ENCODE data around the gene OR6C65.
"Not testable (repeated sequence)": the region's sequence is repeated elsewhere in the genome, so short reads cannot be mapped to it uniquely, and the experiment has no call there.

OR6C65 gene

GRCh38 chr12:55413498-55414388 is 13.4 kb downstream of the OR6C65 start:
- not testable (repeated sequence) for H3K4me1 ChIP-seq (ENCODE audit: insufficient read depth, low read length); H3K36me3 ChIP-seq (ENCODE audit: insufficient read depth, low read length); H3K9me3 ChIP-seq (ENCODE audit: low read length); H3K4me3 ChIP-seq (ENCODE audit: low read depth in 1 of 2, low read length in 2 of 2); H3K27ac ChIP-seq (ENCODE audit: low read depth, low read length); H3K27me3 ChIP-seq (ENCODE audit: control insufficient read depth in 1 of 2, insufficient read depth in 2 of 2, low read length in 2 of 2); H3K9ac ChIP-seq (ENCODE audit: low read length)

GRCh38 chr12:55414396-55414823 is 14.1 kb downstream of the OR6C65 start:
- not testable (repeated sequence) for H3K9me3 ChIP-seq (ENCODE audit: low read length); H3K4me1 ChIP-seq (ENCODE audit: insufficient read depth, low read length); H3K27me3 ChIP-seq (ENCODE audit: control insufficient read depth in 1 of 2, insufficient read depth in 2 of 2, low read length in 2 of 2); H3K4me3 ChIP-seq (ENCODE audit: low read depth in 1 of 2, low read length in 2 of 2); H3K9ac ChIP-seq (ENCODE audit: low read length); H3K36me3 ChIP-seq (ENCODE audit: insufficient read depth, low read length); H3K27ac ChIP-seq (ENCODE audit: low read depth, low read length)

- not testable (repeated sequence) for H3K27me3 ChIP-seq (ENCODE audit: control insufficient read depth in 1 of 2, insufficient read depth in 2 of 2, low read length in 2 of 2); H3K4me3 ChIP-seq (ENCODE audit: low read depth in 1 of 2, low read length in 2 of 2); H3K4me1 ChIP-seq (ENCODE audit: insufficient read depth, low read length); H3K9ac ChIP-seq (ENCODE audit: low read length); H3K36me3 ChIP-seq (ENCODE audit: insufficient read depth, low read length); H3K9me3 ChIP-seq (ENCODE audit: low read length); H3K27ac ChIP-seq (ENCODE audit: low read depth, low read length)
Measured at GRCh38 chr12:55414889-55415288, 14.6 kb downstream of the OR6C65 start.

GRCh38 chr12:55416961-55417360 is 16.6 kb downstream of the OR6C65 start:
- no peaks in the 10 kb centered on the region for H3K27me3 ChIP-seq (ENCODE audit: control insufficient read depth in 1 of 2, insufficient read depth in 2 of 2, low read length in 2 of 2)
- no peaks in the 10 kb centered on the region for H3K9me3 ChIP-seq (ENCODE audit: low read length)
- no peak overlapping the region for H3K9ac ChIP-seq (ENCODE audit: low read length)
- no peak overlapping the region for H3K4me3 ChIP-seq (ENCODE audit: low read depth in 1 of 2, low read length in 2 of 2)
- no peaks in the 10 kb centered on the region for H3K36me3 ChIP-seq (ENCODE audit: insufficient read depth, low read length)
- no peak overlapping the region for H3K27ac ChIP-seq (ENCODE audit: low read depth, low read length)
- H3K4me1 ChIP-seq (ENCODE audit: insufficient read depth, low read length), result no peaks in the 10 kb centered on the region

GRCh38 chr12:55420307-55420962 is 20.1 kb downstream of the OR6C65 start:
- no peaks in the 10 kb centered on the region for H3K36me3 ChIP-seq (ENCODE audit: insufficient read depth, low read length)
- no peaks in the 10 kb centered on the region for H3K4me1 ChIP-seq (ENCODE audit: insufficient read depth, low read length)
- H3K9ac ChIP-seq (ENCODE audit: low read length), result no peak overlapping the region
- H3K27me3 ChIP-seq (ENCODE audit: control insufficient read depth in 1 of 2, insufficient read depth in 2 of 2, low read length in 2 of 2), result no peaks in the 10 kb centered on the region
- H3K9me3 ChIP-seq (ENCODE audit: low read length), result no peaks in the 10 kb centered on the region
- no peak overlapping the region for H3K4me3 ChIP-seq (ENCODE audit: low read depth in 1 of 2, low read length in 2 of 2)
- H3K27ac ChIP-seq (ENCODE audit: low read depth, low read length), result no peak overlapping the region

GRCh38 chr12:55425954-55426353 is 25.6 kb downstream of the OR6C65 start, which contains the start of gene OR6C76:
Gene OR6C76 (plus strand): TSS chr12:55426254. CDS start chr12:55426254, 0 bp downstream.
- no peaks in the 10 kb centered on the region for H3K9me3 ChIP-seq (ENCODE audit: low read length)
- H3K4me3 ChIP-seq (ENCODE audit: low read depth in 1 of 2, low read length in 2 of 2), result no peak within 1 kb of the TSS
- H3K4me1 ChIP-seq (ENCODE audit: insufficient read depth, low read length), result no peaks in the 10 kb centered on the region
- H3K9ac ChIP-seq (ENCODE audit: low read length), result no peak within 1 kb of the TSS
- no peak within 1 kb of the TSS for H3K27ac ChIP-seq (ENCODE audit: low read depth, low read length)
- H3K27me3 ChIP-seq (ENCODE audit: control insufficient read depth in 1 of 2, insufficient read depth in 2 of 2, low read length in 2 of 2), result no peaks in the 10 kb centered on the region
- H3K36me3 ChIP-seq (ENCODE audit: insufficient read depth, low read length), result no peaks in the 10 kb centered on the region

- Histone ChIP-seq H3K4me3 (ENCODE audit: low read depth in 1 of 2, low read length in 2 of 2) (no peak overlapping the region), H3K4me1 (ENCODE audit: insufficient read depth, low read length) (no peaks in the 10 kb centered on the region), H3K27me3 (ENCODE audit: control insufficient read depth in 1 of 2, insufficient read depth in 2 of 2, low read length in 2 of 2) (no peaks in the 10 kb centered on the region), H3K36me3 (ENCODE audit: insufficient read depth, low read length) (no peaks in the 10 kb centered on the region), H3K9me3 (ENCODE audit: low read length) (no peaks in the 10 kb centered on the region), H3K27ac (ENCODE audit: low read depth, low read length) (no peak overlapping the region), H3K9ac (ENCODE audit: low read length) (no peak overlapping the region)
Measured at GRCh38 chr12:55428331-55429243, 28.3 kb downstream of the OR6C65 start.

GRCh38 chr12:55441233-55441632 is 40.9 kb downstream of the OR6C65 start:
- not testable (repeated sequence) for H3K9me3 ChIP-seq (ENCODE audit: low read length); H3K27ac ChIP-seq (ENCODE audit: low read depth, low read length); H3K9ac ChIP-seq (ENCODE audit: low read length); H3K27me3 ChIP-seq (ENCODE audit: control insufficient read depth in 1 of 2, insufficient read depth in 2 of 2, low read length in 2 of 2); H3K36me3 ChIP-seq (ENCODE audit: insufficient read depth, low read length); H3K4me1 ChIP-seq (ENCODE audit: insufficient read depth, low read length); H3K4me3 ChIP-seq (ENCODE audit: low read depth in 1 of 2, low read length in 2 of 2)

GRCh38 chr12:55443776-55444175 is 43.4 kb downstream of the OR6C65 start, which contains the start of gene OR6C2:
Gene OR6C2 (plus strand): TSS chr12:55444076. CDS start chr12:55452214, 8,138 bp downstream.
- Histone ChIP-seq H3K27me3 (ENCODE audit: control insufficient read depth in 1 of 2, insufficient read depth in 2 of 2, low read length in 2 of 2) (no peaks in the 10 kb centered on the region), H3K4me3 (ENCODE audit: low read depth in 1 of 2, low read length in 2 of 2) (no peak within 1 kb of the TSS), H3K9ac (ENCODE audit: low read length) (no peak within 1 kb of the TSS), H3K9me3 (ENCODE audit: low read length) (no peaks in the 10 kb centered on the region), H3K36me3 (ENCODE audit: insufficient read depth, low read length) (no peaks in the 10 kb centered on the region), H3K4me1 (ENCODE audit: insufficient read depth, low read length) (no peaks in the 10 kb centered on the region), H3K27ac (ENCODE audit: low read depth, low read length) (no peak within 1 kb of the TSS)

- Histone ChIP-seq H3K27me3 (ENCODE audit: control insufficient read depth in 1 of 2, insufficient read depth in 2 of 2, low read length in 2 of 2) (no peaks in the 10 kb centered on the region), H3K9ac (ENCODE audit: low read length) (no peak overlapping the region), H3K4me3 (ENCODE audit: low read depth in 1 of 2, low read length in 2 of 2) (no peak overlapping the region), H3K27ac (ENCODE audit: low read depth, low read length) (no peak overlapping the region), H3K9me3 (ENCODE audit: low read length) (no peaks in the 10 kb centered on the region), H3K4me1 (ENCODE audit: insufficient read depth, low read length) (no peaks in the 10 kb centered on the region), H3K36me3 (ENCODE audit: insufficient read depth, low read length) (no peaks in the 10 kb centered on the region)
Measured at GRCh38 chr12:55445357-55445756, 45.0 kb downstream of the OR6C65 start.

- Histone ChIP-seq H3K4me1 (ENCODE audit: insufficient read depth, low read length) (no peaks in the 10 kb centered on the region), H3K27me3 (ENCODE audit: control insufficient read depth in 1 of 2, insufficient read depth in 2 of 2, low read length in 2 of 2) (no peaks in the 10 kb centered on the region), H3K4me3 (ENCODE audit: low read depth in 1 of 2, low read length in 2 of 2) (no peak overlapping the region), H3K27ac (ENCODE audit: low read depth, low read length) (no peak overlapping the region), H3K9ac (ENCODE audit: low read length) (no peak overlapping the region), H3K36me3 (ENCODE audit: insufficient read depth, low read length) (no peaks in the 10 kb centered on the region), H3K9me3 (ENCODE audit: low read length) (no peaks in the 10 kb centered on the region)
Measured at GRCh38 chr12:55446326-55446725, 46.0 kb downstream of the OR6C65 start.

Measured in muscle layer of colon (tissue), 2 donors.